NCI-H524 treated with DMSO at 0.1 percent for 48 hours (cell line): ENCODE results near the gene RPS6KA2.

Source experiments
- DNase-seq: peaks from one replicate; lab custom pipeline; 2025; lab: John Stamatoyannopoulos, UW

Gene RPS6KA2

GRCh38 chr6:166446567-166447065 lies 180.4 kb downstream of the RPS6KA2 start:
- DNase-seq: no peak

- DNase-seq: no peak
Measured at GRCh38 chr6:166446146-166446545, 180.9 kb downstream of the RPS6KA2 start.

GRCh38 chr6:166444446-166444845 lies 182.6 kb downstream of the RPS6KA2 start:
- DNase-seq: no peak

- no peak for DNase-seq
Measured at GRCh38 chr6:166443166-166443565, 183.9 kb downstream of the RPS6KA2 start.

- DNase-seq: no peak
Measured at GRCh38 chr6:166442131-166442685, 184.8 kb downstream of the RPS6KA2 start.

GRCh38 chr6:166441325-166442078 lies 185.5 kb downstream of the RPS6KA2 start:
- DNase-seq: no peak

GRCh38 chr6:166440729-166441128 lies 186.3 kb downstream of the RPS6KA2 start:
- no peak for DNase-seq

- DNase-seq: no peak
Measured at GRCh38 chr6:166440106-166440505, 186.9 kb downstream of the RPS6KA2 start.

- DNase-seq: peak; percentile 66
Measured at GRCh38 chr6:166439366-166440091, 187.5 kb downstream of the RPS6KA2 start.

- no peak for DNase-seq
Measured at GRCh38 chr6:166438211-166438861, 188.7 kb downstream of the RPS6KA2 start.

- no peak for DNase-seq
Measured at GRCh38 chr6:166437661-166438060, 189.4 kb downstream of the RPS6KA2 start.

GRCh38 chr6:166436195-166437139 lies 190.6 kb downstream of the RPS6KA2 start:
- no peak for DNase-seq

GRCh38 chr6:166435574-166435973 lies 191.5 kb downstream of the RPS6KA2 start:
- DNase-seq: no peak

- DNase-seq: no peak
Measured at GRCh38 chr6:166434336-166434735, 192.7 kb downstream of the RPS6KA2 start.

GRCh38 chr6:166433096-166433495 lies 194.0 kb downstream of the RPS6KA2 start:
- DNase-seq: peak; percentile 83

GRCh38 chr6:166430269-166430668 lies 196.8 kb downstream of the RPS6KA2 start:
- no peak for DNase-seq

GRCh38 chr6:166424431-166424830 lies 202.6 kb downstream of the RPS6KA2 start:
- no peak for DNase-seq

- no peak for DNase-seq
Measured at GRCh38 chr6:166423781-166424180, 203.3 kb downstream of the RPS6KA2 start.

GRCh38 chr6:166423051-166423745 lies 203.9 kb downstream of the RPS6KA2 start:
- DNase-seq: no peak

GRCh38 chr6:166422201-166422940 lies 204.7 kb downstream of the RPS6KA2 start:
- DNase-seq: no peak
